Neural cell (in vitro differentiated cells): ENCODE data around the gene EHMT1. TPM values are rescaled to one million over a fixed set of nuclear protein-coding genes. Genes with fewer than 3 reads are reported as not detected.

Experiments used
- H2AFZ ChIP-seq: fragments of 200-600, 300-800 bp; sonication (generic), shearing (Covaris generic); 2 replicates; pipeline ENCODE4 v1.6.0; 2014; ENCODE audit warnings: low read depth, mild to moderate bottlenecking, antibody characterized with exemption, low read length, moderate library complexity
- H3F3A ChIP-seq: fragments of 200-600 bp; shearing (Covaris generic); 2 replicates; pipeline ENCODE4 v1.6.1; 2016; ENCODE audit warnings: mild to moderate bottlenecking, moderate library complexity, mixed read lengths, antibody characterized with exemption, low read length; ENCODE audit not compliant: insufficient read depth, poor library complexity, severe bottlenecking
- H3K27ac ChIP-seq: fragments of 200-600, 300-800 bp; sonication (generic), shearing (Covaris generic); 2 replicates; pipeline ENCODE4 v1.5.1; 2014; ENCODE audit warnings: mild to moderate bottlenecking, low read length, moderate library complexity
- H3K27me3 ChIP-seq: fragments of 300-800, 200-600 bp; sonication (generic), shearing (Covaris generic); 2 replicates; pipeline ENCODE4 v1.6.0; 2014; ENCODE audit warnings: mild to moderate bottlenecking, low read depth, low read length, moderate library complexity; ENCODE audit not compliant: insufficient read depth
- H3K36me3 ChIP-seq: fragments of 300-800, 200-600 bp; sonication (generic), shearing (Covaris generic); 2 replicates; pipeline ENCODE4 v1.5.1; 2014; ENCODE audit warnings: mild to moderate bottlenecking, antibody characterized with exemption, low read length, moderate library complexity; ENCODE audit not compliant: insufficient read depth
- H3K4me2 ChIP-seq: fragments of 300-800, 200-600 bp; sonication (generic), shearing (Covaris generic); 2 replicates; pipeline ENCODE4 v1.6.0; 2014; ENCODE audit warnings: mild to moderate bottlenecking, low read length
- H3K4me3 ChIP-seq: fragments of 300-800, 200-600 bp; sonication (generic), shearing (Covaris generic); 2 replicates; pipeline ENCODE4 v1.5.1; 2014; ENCODE audit warnings: mild to moderate bottlenecking, low read length, moderate library complexity
- H3K79me2 ChIP-seq: fragments of 200-600 bp; shearing (Covaris generic); replicated peaks from 2 replicates; pipeline ENCODE4 v1.6.0; 2014; ENCODE audit warnings: mild to moderate bottlenecking, low read length, moderate library complexity; ENCODE audit not compliant: insufficient read depth
- H3K9ac ChIP-seq: fragments of 300-800, 200-600 bp; sonication (generic), shearing (Covaris generic); 2 replicates; pipeline ENCODE4 v1.6.1; 2016; ENCODE audit warnings: mild to moderate bottlenecking, low read length, mixed read lengths
- H3K9me2 ChIP-seq: fragments of 200-600 bp; shearing (Covaris generic); 2 replicates; pipeline ENCODE4 v1.6.1; 2016; ENCODE audit warnings: mild to moderate bottlenecking, low read length, mixed read lengths; ENCODE audit not compliant: insufficient read depth
- H3K9me3 ChIP-seq: fragments of 200-600, 300-800 bp; sonication (generic), shearing (Covaris generic); 2 replicates; pipeline ENCODE4 v1.6.1; 2016; ENCODE audit warnings: mild to moderate bottlenecking, mixed run types, low read length, moderate library complexity, mixed read lengths
- H4K20me1 ChIP-seq: fragments of 200-600 bp; shearing (Covaris generic); 2 replicates; pipeline ENCODE4 v1.6.1; 2016; ENCODE audit warnings: mild to moderate bottlenecking, mixed run types; ENCODE audit not compliant: insufficient read depth
- EP300 ChIP-seq: fragments of 450-650 bp; conservative IDR thresholded peaks from 2 replicates; pipeline ENCODE4 v1.6.1; 2014; ENCODE audit warnings: antibody characterized with exemption, mild to moderate bottlenecking, moderate library complexity; ENCODE audit not compliant: poor library complexity, severe bottlenecking
- EZH2 ChIP-seq: fragments of 200-600, 300-800 bp; shearing (Covaris generic), sonication (generic); IDR thresholded peaks from 2 replicates; pipeline ENCODE4 v1.6.1; 2014; ENCODE audit warnings: antibody characterized with exemption, low read length, borderline replicate concordance, mild to moderate bottlenecking; ENCODE audit not compliant: insufficient read depth, poor library complexity, severe bottlenecking
- MXI1 ChIP-seq: fragments of 450-650 bp; conservative IDR thresholded peaks from 2 replicates; pipeline ENCODE4 v1.6.1; 2014; ENCODE audit warnings: antibody characterized with exemption, mild to moderate bottlenecking; ENCODE audit not compliant: poor library complexity, severe bottlenecking
- POLR2AphosphoS5 ChIP-seq: IDR thresholded peaks from 2 replicates; pipeline ENCODE4 v1.6.1; 2012
- RAD21 ChIP-seq: fragments of 450-650 bp; conservative IDR thresholded peaks from 2 replicates; pipeline ENCODE4 v1.6.1; 2014; ENCODE audit warnings: antibody characterized with exemption, mild to moderate bottlenecking, moderate library complexity
- SMC3 ChIP-seq: fragments of 450-650 bp; conservative IDR thresholded peaks from 2 replicates; pipeline ENCODE4 v1.6.1; 2014; ENCODE audit warnings: antibody characterized with exemption, mild to moderate bottlenecking, moderate library complexity; ENCODE audit not compliant: poor library complexity
- TAF1 ChIP-seq: IDR thresholded peaks from 2 replicates; pipeline ENCODE4 v1.6.1; 2012; ENCODE audit warnings: low read depth
- polyA plus RNA-seq: library from polyadenylated mRNA; depleted of rRNA; stranded (reverse); fragments of >200 nt; gene quantifications from 2 replicates; pipeline ENCODE4 v1.2.3, GENCODE V29; 2014
- TF ChIP-seq, protein P1 (sequence below): fragments of 450-650 bp; IDR thresholded peaks from 2 replicates; pipeline ENCODE4 v1.5.1; 2014; ENCODE audit warnings: antibody characterized with exemption, mild to moderate bottlenecking, moderate library complexity; ENCODE audit not compliant: poor library complexity, severe bottlenecking
- TF ChIP-seq, protein P2 (sequence below): IDR thresholded peaks from 2 replicates; pipeline ENCODE4 v1.6.1; 2012; ENCODE audit warnings: borderline replicate concordance

The EHMT1 gene
- polyA plus RNA-seq, 1 donor from 2014 or later = 53.0 TPM

DNA sequence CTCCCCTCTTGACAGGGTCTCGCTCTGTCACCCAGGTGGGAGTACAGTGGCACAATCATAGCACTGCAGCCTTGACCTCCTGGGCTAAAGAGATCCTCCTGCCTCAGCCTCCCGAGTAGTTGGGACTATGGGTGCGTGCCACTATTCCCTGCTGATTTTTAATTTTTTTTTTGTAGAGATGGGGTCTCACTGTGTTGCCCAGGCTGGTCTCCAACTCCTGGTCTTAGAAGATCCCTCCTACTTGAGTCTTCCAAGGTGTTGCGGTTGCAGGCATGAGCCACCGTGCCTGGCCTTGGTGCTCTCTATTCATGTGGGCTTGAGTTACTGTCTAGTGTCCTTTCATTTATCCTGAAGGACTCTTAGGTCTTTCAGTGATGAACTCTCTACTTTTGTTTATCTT lies 24.1 kb downstream of the EHMT1 start:
- Histone ChIP-seq H3K36me3 (no peaks in the 10 kb centered on the region), H4K20me1 (no peaks in the 10 kb centered on the region), H3K27me3 (no peaks in the 10 kb centered on the region), H3K4me2 (no peak overlapping the region), H3K9me3 (no peaks in the 10 kb centered on the region), H3K9me2 (no peaks in the 10 kb centered on the region), H3K4me3 (no peak overlapping the region), H3K9ac (no peak overlapping the region), H3K79me2 (peaks cover 69% of the 10 kb centered on the region), H3K27ac (no peak overlapping the region), H3F3A (no peaks in the 10 kb centered on the region), H2AFZ (no peak overlapping the region)
- TF ChIP-seq TAF1 (no peak), EZH2 (no peak), RAD21 (no peak), SMC3 (no peak), POLR2AphosphoS5 (no peak), MXI1 (no peak), EP300 (no peak)
- TF ChIP-seq, protein P1, sequence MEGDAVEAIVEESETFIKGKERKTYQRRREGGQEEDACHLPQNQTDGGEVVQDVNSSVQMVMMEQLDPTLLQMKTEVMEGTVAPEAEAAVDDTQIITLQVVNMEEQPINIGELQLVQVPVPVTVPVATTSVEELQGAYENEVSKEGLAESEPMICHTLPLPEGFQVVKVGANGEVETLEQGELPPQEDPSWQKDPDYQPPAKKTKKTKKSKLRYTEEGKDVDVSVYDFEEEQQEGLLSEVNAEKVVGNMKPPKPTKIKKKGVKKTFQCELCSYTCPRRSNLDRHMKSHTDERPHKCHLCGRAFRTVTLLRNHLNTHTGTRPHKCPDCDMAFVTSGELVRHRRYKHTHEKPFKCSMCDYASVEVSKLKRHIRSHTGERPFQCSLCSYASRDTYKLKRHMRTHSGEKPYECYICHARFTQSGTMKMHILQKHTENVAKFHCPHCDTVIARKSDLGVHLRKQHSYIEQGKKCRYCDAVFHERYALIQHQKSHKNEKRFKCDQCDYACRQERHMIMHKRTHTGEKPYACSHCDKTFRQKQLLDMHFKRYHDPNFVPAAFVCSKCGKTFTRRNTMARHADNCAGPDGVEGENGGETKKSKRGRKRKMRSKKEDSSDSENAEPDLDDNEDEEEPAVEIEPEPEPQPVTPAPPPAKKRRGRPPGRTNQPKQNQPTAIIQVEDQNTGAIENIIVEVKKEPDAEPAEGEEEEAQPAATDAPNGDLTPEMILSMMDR = no peak
- TF ChIP-seq, protein P2, sequence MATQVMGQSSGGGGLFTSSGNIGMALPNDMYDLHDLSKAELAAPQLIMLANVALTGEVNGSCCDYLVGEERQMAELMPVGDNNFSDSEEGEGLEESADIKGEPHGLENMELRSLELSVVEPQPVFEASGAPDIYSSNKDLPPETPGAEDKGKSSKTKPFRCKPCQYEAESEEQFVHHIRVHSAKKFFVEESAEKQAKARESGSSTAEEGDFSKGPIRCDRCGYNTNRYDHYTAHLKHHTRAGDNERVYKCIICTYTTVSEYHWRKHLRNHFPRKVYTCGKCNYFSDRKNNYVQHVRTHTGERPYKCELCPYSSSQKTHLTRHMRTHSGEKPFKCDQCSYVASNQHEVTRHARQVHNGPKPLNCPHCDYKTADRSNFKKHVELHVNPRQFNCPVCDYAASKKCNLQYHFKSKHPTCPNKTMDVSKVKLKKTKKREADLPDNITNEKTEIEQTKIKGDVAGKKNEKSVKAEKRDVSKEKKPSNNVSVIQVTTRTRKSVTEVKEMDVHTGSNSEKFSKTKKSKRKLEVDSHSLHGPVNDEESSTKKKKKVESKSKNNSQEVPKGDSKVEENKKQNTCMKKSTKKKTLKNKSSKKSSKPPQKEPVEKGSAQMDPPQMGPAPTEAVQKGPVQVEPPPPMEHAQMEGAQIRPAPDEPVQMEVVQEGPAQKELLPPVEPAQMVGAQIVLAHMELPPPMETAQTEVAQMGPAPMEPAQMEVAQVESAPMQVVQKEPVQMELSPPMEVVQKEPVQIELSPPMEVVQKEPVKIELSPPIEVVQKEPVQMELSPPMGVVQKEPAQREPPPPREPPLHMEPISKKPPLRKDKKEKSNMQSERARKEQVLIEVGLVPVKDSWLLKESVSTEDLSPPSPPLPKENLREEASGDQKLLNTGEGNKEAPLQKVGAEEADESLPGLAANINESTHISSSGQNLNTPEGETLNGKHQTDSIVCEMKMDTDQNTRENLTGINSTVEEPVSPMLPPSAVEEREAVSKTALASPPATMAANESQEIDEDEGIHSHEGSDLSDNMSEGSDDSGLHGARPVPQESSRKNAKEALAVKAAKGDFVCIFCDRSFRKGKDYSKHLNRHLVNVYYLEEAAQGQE = no peak

DNA sequence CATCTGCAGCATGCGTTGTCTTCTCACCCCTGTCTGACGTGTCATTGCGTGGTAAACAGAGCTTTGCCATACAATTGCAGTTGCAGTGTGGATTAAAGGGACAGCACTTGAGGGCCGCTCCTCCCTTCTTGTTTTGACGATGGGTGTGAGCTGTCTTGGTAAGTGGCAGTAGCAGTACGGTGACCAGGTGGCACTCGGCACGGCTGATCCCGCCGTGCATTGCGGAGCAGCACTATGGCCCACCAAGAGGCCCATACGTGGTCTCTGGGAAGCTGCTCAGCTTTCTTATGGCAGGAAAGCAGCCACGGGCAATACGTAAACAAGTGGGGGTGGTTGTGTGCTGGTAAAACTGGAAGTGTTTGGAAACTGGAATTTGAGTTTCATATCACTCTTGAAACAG lies 25.1 kb downstream of the EHMT1 start:
- Histone ChIP-seq H3K4me3 (no peak overlapping the region), H3K9ac (no peak overlapping the region), H3K4me2 (no peak overlapping the region), H2AFZ (no peak overlapping the region), H3K9me2 (no peaks in the 10 kb centered on the region), H3K27me3 (no peaks in the 10 kb centered on the region), H4K20me1 (no peaks in the 10 kb centered on the region), H3K9me3 (no peaks in the 10 kb centered on the region), H3K36me3 (no peaks in the 10 kb centered on the region), H3F3A (no peaks in the 10 kb centered on the region), H3K79me2 (peaks cover 62% of the 10 kb centered on the region), H3K27ac (no peak overlapping the region)
- TF ChIP-seq MXI1 = no peak
- no peak for TF ChIP-seq POLR2AphosphoS5
- TF ChIP-seq EP300 = no peak
- no peak for TF ChIP-seq RAD21
- no peak for TF ChIP-seq EZH2
- TF ChIP-seq, protein P2 = no peak
- TF ChIP-seq TAF1 = no peak
- TF ChIP-seq, protein P1 = no peak
- TF ChIP-seq SMC3 = no peak
